GM21723 (cell line): ENCODE data around the gene PDHB.

ENCODE experiments used
- ATAC-seq: cut with Tn5 transposase; IDR thresholded peaks from one replicate; pipeline ENCODE4 v1.9.1; 2021; ENCODE audit warnings: mild to moderate bottlenecking, moderate library complexity; ENCODE audit not compliant: unreplicated experiment

PDHB gene

GRCh38 chr3:58433400-58434167 is at the start of gene PDHB:
Gene PDHB, minus strand, starts transcription at chr3:58433832. Its CDS starts 23 bp downstream, at chr3:58433809.
- ATAC-seq, result peak; percentile 94

GRCh38 chr3:58482917-58483636 is 49.4 kb upstream of the PDHB start:
- no peak for ATAC-seq

GRCh38 chr3:58480309-58480708 is 46.7 kb upstream of the PDHB start:
- ATAC-seq, result no peak

- ATAC-seq, result no peak
These were observed 45.1 kb upstream of the PDHB start for GRCh38 chr3:58478781-58479180.

GRCh38 chr3:58474967-58475578 is 41.4 kb upstream of the PDHB start:
- no peak for ATAC-seq

- ATAC-seq, result no peak
These were observed 40.8 kb upstream of the PDHB start for GRCh38 chr3:58474348-58474911.

- ATAC-seq, result no peak
These were observed 39.6 kb upstream of the PDHB start for GRCh38 chr3:58473275-58473674.

GRCh38 chr3:58471025-58471887 is 37.6 kb upstream of the PDHB start:
- no peak for ATAC-seq

- ATAC-seq, result no peak
These were observed 36.9 kb upstream of the PDHB start for GRCh38 chr3:58470363-58471024.

GRCh38 chr3:58469096-58469495 is 35.5 kb upstream of the PDHB start:
- ATAC-seq, result no peak

- no peak for ATAC-seq
These were observed 33.4 kb upstream of the PDHB start for GRCh38 chr3:58466899-58467563.

GRCh38 chr3:58464866-58465265 is 31.2 kb upstream of the PDHB start:
- ATAC-seq, result no peak

GRCh38 chr3:58463942-58464271 is 30.3 kb upstream of the PDHB start:
- ATAC-seq, result no peak

GRCh38 chr3:58463181-58463941 is 29.7 kb upstream of the PDHB start:
- ATAC-seq, result peak; percentile 85

GRCh38 chr3:58462829-58463180 is 29.2 kb upstream of the PDHB start:
- no peak for ATAC-seq

- no peak for ATAC-seq
These were observed 25.5 kb upstream of the PDHB start for GRCh38 chr3:58459160-58459559.

GRCh38 chr3:58452176-58452575 is 18.5 kb upstream of the PDHB start:
- ATAC-seq, result no peak

- ATAC-seq, result no peak
These were observed 8.2 kb upstream of the PDHB start for GRCh38 chr3:58441514-58442450.
